Measurements from ENCODE around the gene NUDC. TPM values are rescaled to one million over a fixed set of nuclear protein-coding genes. Genes with fewer than 3 reads are reported as not detected.

The NUDC gene
- total and polyA plus RNA-seq, 2 of the 13 experiments (the other 11 are each of a cell fraction or from before 2014, with no cell fraction given) = 34.7 to 104 TPM

- TF ChIP-seq ZIK1 (CRISPR knock-in tag; IDR thresholded peaks at IDR 0.05; ENCODE audit: borderline replicate concordance, low read depth) (no peak), BCL3 (CRISPR knock-in tag; IDR thresholded peaks at IDR 0.05) (no peak)
Observed at GRCh38 chr1:26972390-26972789, 50.8 kb downstream of the NUDC start (continued).

GRCh38 chr1:26972821-26973220 is 51.3 kb downstream of the NUDC start:
- no peak for DNase-seq (ENCODE audit: low spot score)
- H3K4me2 ChIP-seq (ENCODE audit: low read depth, low read length) = no peak overlapping the region
- H3K4me1 ChIP-seq (ENCODE audit: insufficient read depth, low read length) = peaks cover 71% of the 10 kb centered on the region
- POLR2A ChIA-PET = interaction anchor here (1.0 to 1.3 kb wide), 6 partner anchors 18 to 72 kb away, joined by 3 to 9 read pairs (median 6); partner anchors contain the start of genes GPATCH3, NR0B2 and TRNP1
- no peaks in the 10 kb centered on the region for H4K20me1 ChIP-seq (ENCODE audit: insufficient read depth, low read length)
- intact Hi-C loops (cut with micrococcal nuclease; ENCODE audit: unreplicated experiment) = no loop called here
- no peak overlapping the region for H3K4me3 ChIP-seq (replicated peaks in 1 of 3; ENCODE audit: insufficient read depth in 1 of 3, low read depth in 2 of 3, low read length in 3 of 3)
- 16% methylated on average over 4 of the region's 4 CpGs for WGBS (ENCODE audit: low lambda C conversion rate)
- no peak overlapping the region for H3K9ac ChIP-seq (ENCODE audit: insufficient read depth, low read depth, low read length)
- H2AFZ ChIP-seq (ENCODE audit: low read length) = no peak overlapping the region
- no TSS peak for BruUV-seq (replicated peaks)
- no peaks in the 10 kb centered on the region for H3K36me3 ChIP-seq (replicated peaks in 1 of 2; ENCODE audit: control insufficient read depth in 1 of 2, insufficient read depth in 2 of 2, low read length in 2 of 2)
- CTCF ChIA-PET (ENCODE audit: low intra/inter-chr PET ratio, low total read pairs) = no interaction called here
- H3K9me3 ChIP-seq (ENCODE audit: low read length) = no peaks in the 10 kb centered on the region
- FAIRE-seq = no peak
- H3K27ac ChIP-seq (ENCODE audit: extremely low read length, insufficient read depth, low read length) = no peak overlapping the region
- 0 out of 5 replicates have a peak, but pooled peaks cover 0 to 4% of the 10 kb centered on the region in 2 experiments for H3K27me3 ChIP-seq (ENCODE audit: control insufficient read depth in 1 of 2, insufficient read depth in 2 of 2, low read length in 2 of 2)
- no peaks in the 10 kb centered on the region for H3K79me2 ChIP-seq (ENCODE audit: insufficient read depth, low read length)
- in situ Hi-C loops (cut with HindIII; ENCODE audit: extremely low pct_ligation_motif_present, low pct_unique_long_range_greater_than_20kb) = no loop called here
- ATAC-seq = no peak
- TF ChIP-seq DRAP1 (CRISPR knock-in tag; IDR thresholded peaks at IDR 0.05) = no peak
- TF ChIP-seq CEBPG (CRISPR knock-in tag; IDR thresholded peaks at IDR 0.05) = peak; percentile 56
- peak; percentile 80 for TF ChIP-seq CEBPB (IDR thresholded peaks at IDR 0.05; ENCODE audit: borderline replicate concordance, low read depth, low read length)
- 0 out of 2 replicates have a peak, but pooled peaks have one; percentile 23 for TF ChIP-seq ZNF770 (CRISPR knock-in tag; IDR thresholded peaks at IDR 0.05)
- TF ChIP-seq PAWR (CRISPR knock-in tag; IDR thresholded peaks at IDR 0.05; ENCODE audit: borderline replicate concordance) = no peak
- 0 out of 2 replicates have a peak, but pooled peaks have one; percentile 0 for TF ChIP-seq ZNF687 (CRISPR knock-in tag; IDR thresholded peaks at IDR 0.05)

Measured in HepG2 (cell line).